Endothelial cell of umbilical vein (primary cell): ENCODE measurements around the gene GABPB1. TPM values are rescaled to one million over a fixed set of nuclear protein-coding genes. Genes with fewer than 3 reads are reported as not detected.

Experiments
- BruUV-seq: library from RNA; stranded (reverse); fragments of 400-500 nt; replicated peaks from 2 replicates; lab custom pipeline; 2021; lab: Mats Ljungman, UMichigan
- CTCF ChIA-PET: fragments of 300-600, 350-600 bp; sonication (Branson Sonifier 250); formaldehyde crosslinking; loops from one replicate; lab custom pipeline; 2021; ENCODE audit warnings: antibody characterized with exemption, inconsistent platforms; lab: Charles Lee
- POLR2A ChIA-PET: fragments of 300-600, 350-600 bp; sonication (Branson Sonifier 250); formaldehyde crosslinking; loops from one replicate; lab custom pipeline; 2021; ENCODE audit warnings: antibody characterized with exemption, inconsistent platforms; lab: Charles Lee
- DNase-seq: peaks from one replicate; pipeline ENCODE4 v3.0.0-alpha.2; 2011; ENCODE audit warnings: low read depth, low spot score
- FAIRE-seq: peaks from 2 replicates; lab custom pipeline; 2011; peaks lifted over from hg19 to GRCh38; lab: Jason Lieb, UNC
- H2AFZ ChIP-seq: 2 replicates; pipeline ENCODE4 v1.6.0; 2012; ENCODE audit warnings: low read depth, low read length, control low read depth, inconsistent platforms
- H3K27ac ChIP-seq: 2 replicates; pipeline ENCODE4 v1.5.1; 2011; ENCODE audit warnings: low read depth, mild to moderate bottlenecking, control low read depth, low read length, moderate library complexity; ENCODE audit not compliant: insufficient read depth
- H3K27me3 ChIP-seq, 2 experiments: 2 replicates each; pipeline versions ENCODE4 v1.6.0 to v1.6.1; 2011; ENCODE audit warnings: low read length in 2 of 2, mixed read lengths in 1 of 2; ENCODE audit not compliant: control insufficient read depth in 2 of 2, insufficient read depth in 2 of 2
- H3K36me3 ChIP-seq, 2 experiments: 2 replicates in 1 of 2; 3 replicates in 1 of 2; pipeline ENCODE4 v1.5.1; 2011; ENCODE audit warnings: low read length in 2 of 2, mild to moderate bottlenecking in 1 of 2, moderate library complexity in 1 of 2; ENCODE audit not compliant: control insufficient read depth in 2 of 2, insufficient read depth in 2 of 2; ENCODE audit errors: extremely low read depth in 1 of 2
- H3K4me1 ChIP-seq: 3 replicates; pipeline ENCODE4 v1.5.1; 2011; ENCODE audit warnings: mild to moderate bottlenecking, low read length; ENCODE audit not compliant: control insufficient read depth, insufficient read depth; ENCODE audit errors: extremely low read depth
- H3K4me2 ChIP-seq: 2 replicates; pipeline ENCODE4 v1.6.1; 2011; ENCODE audit warnings: low read length, control low read depth, mixed read lengths; ENCODE audit not compliant: insufficient read depth
- H3K4me3 ChIP-seq, 3 experiments: fragments of 200-600 bp in 1 of 3; sonication (generic), shearing (Covaris generic) in 1 of 3; replicated peaks in 1 of 3; 2 replicates each; pipeline ENCODE4 v1.5.1; 2011 to 2016; ENCODE audit warnings: control low read depth in 3 of 3, low read length in 3 of 3, mild to moderate bottlenecking in 2 of 3, inconsistent platforms in 1 of 3, low read depth in 1 of 3, moderate library complexity in 1 of 3; ENCODE audit not compliant: insufficient read depth in 1 of 3
- H3K79me2 ChIP-seq: 2 replicates; pipeline ENCODE4 v1.6.0; 2012; ENCODE audit warnings: low read length, inconsistent platforms; ENCODE audit not compliant: control insufficient read depth, insufficient read depth
- H3K9ac ChIP-seq: replicated peaks from 2 replicates; pipeline ENCODE3; 2011; ENCODE audit warnings: low read length, control low read depth; ENCODE audit not compliant: insufficient read depth; ENCODE audit errors: extremely low read depth
- H3K9me1 ChIP-seq: replicated peaks from 3 replicates; pipeline ENCODE4 v1.6.0; 2011; ENCODE audit warnings: mild to moderate bottlenecking, low read length; ENCODE audit not compliant: control insufficient read depth, insufficient read depth; ENCODE audit errors: extremely low read depth
- H3K9me3 ChIP-seq: replicated peaks from 2 replicates; pipeline ENCODE4 v1.5.1; 2012; ENCODE audit warnings: low read length, inconsistent platforms; ENCODE audit not compliant: control insufficient read depth, insufficient read depth
- H4K20me1 ChIP-seq: replicated peaks from 2 replicates; pipeline ENCODE3; 2011; ENCODE audit warnings: mild to moderate bottlenecking, low read length; ENCODE audit not compliant: control insufficient read depth, insufficient read depth; ENCODE audit errors: extremely low read depth
- EZH2 ChIP-seq: IDR thresholded peaks from 2 replicates; pipeline ENCODE4 v1.6.1; 2012; ENCODE audit warnings: borderline replicate concordance, low read depth, mild to moderate bottlenecking, moderate library complexity, low read length, inconsistent platforms; ENCODE audit not compliant: severe bottlenecking
- FOS ChIP-seq: IDR thresholded peaks from 2 replicates; pipeline ENCODE4 v1.6.1; 2011; ENCODE audit warnings: mild to moderate bottlenecking, low read length, moderate library complexity, borderline replicate concordance; ENCODE audit not compliant: insufficient read depth
- GATA2 ChIP-seq: IDR thresholded peaks from 2 replicates; pipeline ENCODE4 v1.7.0; 2011; ENCODE audit warnings: low read depth, mild to moderate bottlenecking, moderate library complexity, mixed read lengths, low read length; ENCODE audit not compliant: insufficient read length, insufficient read depth
- JUN ChIP-seq: IDR thresholded peaks from 2 replicates; pipeline ENCODE4 v1.6.1; 2011; ENCODE audit warnings: borderline replicate concordance, low read depth; ENCODE audit not compliant: insufficient read length, insufficient read depth
- MYC ChIP-seq: IDR thresholded peaks from one replicate; pipeline ENCODE4 v1.6.1; 2011; ENCODE audit warnings: mild to moderate bottlenecking, low read depth, low read length
- POLR2A ChIP-seq: IDR thresholded peaks from 2 replicates; pipeline ENCODE4 v1.6.1; 2012; ENCODE audit warnings: low read depth, mild to moderate bottlenecking, control low read depth, low read length
- POLR2AphosphoS5 ChIP-seq: IDR thresholded peaks from 2 replicates; pipeline ENCODE4 v1.6.1; 2012; ENCODE audit warnings: low read depth, mild to moderate bottlenecking, control low read depth, low read length, moderate library complexity; ENCODE audit not compliant: insufficient read depth
- dilution Hi-C: fragments of 300-500 bp; cut with MboI; formaldehyde crosslinking; loops from one replicate; pipeline ENCODE4 v1.15.0; 2019; ENCODE audit warnings: low sequenced_read_pairs; ENCODE audit not compliant: extremely low pct_ligation_motif_present
- intact Hi-C: fragments of 100-400 bp; cut with micrococcal nuclease; formaldehyde crosslinking; loops from one replicate; pipeline ENCODE4 v1.10.0; 2022
- polyA plus RNA-seq, 4 experiments: library from polyadenylated mRNA; depleted of rRNA in 3 of 4; stranded (reverse) in 3 of 4; unstranded in 1 of 4; fragments of >200 nt; gene quantifications; 2 replicates each; pipeline versions ENCODE4 v1.2.1 to v1.2.3, GENCODE V29; 2011 to 2012; ENCODE audit warnings: missing spikeins in 1 of 4
- small RNA-seq: library from RNA; depleted of rRNA; stranded (forward); fragments of <200 nt; gene quantifications from one replicate; pipeline ENCODE3, GENCODE V24; 2012; ENCODE audit warnings: low replicate concordance, low read depth; ENCODE audit not compliant: insufficient read depth, insufficient read length
- total RNA-seq: library from RNA; stranded (reverse); gene quantifications from 2 replicates; pipeline ENCODE4 v1.2.3, GENCODE V29; 2021
- TF ChIP-seq, protein P1 (sequence below): IDR thresholded peaks from 2 replicates; pipeline ENCODE4 v1.6.1; 2011; ENCODE audit not compliant: insufficient read depth, insufficient read length
- TF ChIP-seq, protein P2 (sequence below), 2 donors: IDR thresholded peaks; 1 replicate in 1 of 2; 2 replicates in 1 of 2; pipeline ENCODE4 v1.5.1; 2011; ENCODE audit warnings: low read length in 2 of 2, mild to moderate bottlenecking in 2 of 2, moderate library complexity in 2 of 2, control low read depth in 1 of 2, inconsistent platforms in 1 of 2, low read depth in 1 of 2; ENCODE audit not compliant: insufficient read depth in 1 of 2; ENCODE audit errors: extremely low read depth in 1 of 2

GABPB1 gene
- total and polyA plus RNA-seq, 2 donors (not counting 3 experiments of a cell fraction or from before 2014, with no cell fraction given): 42.3 to 59.7 TPM

- dilution Hi-C loops (no loop called here), intact Hi-C loops (no loop called here)
- H2AFZ ChIP-seq: no peak overlapping the region
Measured at GRCh38 chr15:50225938-50226337, 129.1 kb downstream of the GABPB1 start.

More at GRCh38 chr15:50225938-50226337, 129.1 kb downstream of the GABPB1 start:
- H3K4me2 ChIP-seq: no peak overlapping the region
- H3K9me1 ChIP-seq: no peaks in the 10 kb centered on the region
- H3K27ac ChIP-seq: no peak overlapping the region
- no peak for DNase-seq
- ChIA-PET POLR2A (no interaction called here), CTCF (no interaction called here)
- no TSS peak for BruUV-seq
- H3K9me3 ChIP-seq: no peaks in the 10 kb centered on the region
- H3K36me3 ChIP-seq: no peaks in the 10 kb centered on the region
- no peaks in the 10 kb centered on the region for H3K79me2 ChIP-seq
- H4K20me1 ChIP-seq: no peaks in the 10 kb centered on the region
- no peaks in the 10 kb centered on the region for H3K4me1 ChIP-seq
- FAIRE-seq: no peak
- TF ChIP-seq EZH2 (no peak), POLR2A (no peak), MYC (no peak), JUN (no peak), POLR2AphosphoS5 (no peak), GATA2 (no peak), FOS (no peak)
- TF ChIP-seq, protein P1, sequence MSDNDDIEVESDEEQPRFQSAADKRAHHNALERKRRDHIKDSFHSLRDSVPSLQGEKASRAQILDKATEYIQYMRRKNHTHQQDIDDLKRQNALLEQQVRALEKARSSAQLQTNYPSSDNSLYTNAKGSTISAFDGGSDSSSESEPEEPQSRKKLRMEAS: no peak
- TF ChIP-seq, protein P2, sequence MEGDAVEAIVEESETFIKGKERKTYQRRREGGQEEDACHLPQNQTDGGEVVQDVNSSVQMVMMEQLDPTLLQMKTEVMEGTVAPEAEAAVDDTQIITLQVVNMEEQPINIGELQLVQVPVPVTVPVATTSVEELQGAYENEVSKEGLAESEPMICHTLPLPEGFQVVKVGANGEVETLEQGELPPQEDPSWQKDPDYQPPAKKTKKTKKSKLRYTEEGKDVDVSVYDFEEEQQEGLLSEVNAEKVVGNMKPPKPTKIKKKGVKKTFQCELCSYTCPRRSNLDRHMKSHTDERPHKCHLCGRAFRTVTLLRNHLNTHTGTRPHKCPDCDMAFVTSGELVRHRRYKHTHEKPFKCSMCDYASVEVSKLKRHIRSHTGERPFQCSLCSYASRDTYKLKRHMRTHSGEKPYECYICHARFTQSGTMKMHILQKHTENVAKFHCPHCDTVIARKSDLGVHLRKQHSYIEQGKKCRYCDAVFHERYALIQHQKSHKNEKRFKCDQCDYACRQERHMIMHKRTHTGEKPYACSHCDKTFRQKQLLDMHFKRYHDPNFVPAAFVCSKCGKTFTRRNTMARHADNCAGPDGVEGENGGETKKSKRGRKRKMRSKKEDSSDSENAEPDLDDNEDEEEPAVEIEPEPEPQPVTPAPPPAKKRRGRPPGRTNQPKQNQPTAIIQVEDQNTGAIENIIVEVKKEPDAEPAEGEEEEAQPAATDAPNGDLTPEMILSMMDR (IDR thresholded peaks at IDR 0.05; ENCODE audit: extremely low read depth in 1 of 2, insufficient read depth in 1 of 2, low read depth in 1 of 2, low read length in 2 of 2): no peak
- H3K9ac ChIP-seq: no peak overlapping the region
- peaks cover 2 to 3% of the 10 kb centered on the region in 2 experiments for H3K27me3 ChIP-seq
- H3K4me3 ChIP-seq: no peak overlapping the region

Small RNA genes lying within 50 kb of the gene (small RNA-seq; reads per million reads assigned to genes)
- gene RNU6-94P: not detected

Other genes with a start within 250 kb of the GABPB1 start
- gene ATP8B4, start 236.0 kb downstream of the GABPB1 start, total RNA-seq: not detected in 2 replicates
- 0.08 TPM in 1 of 2 replicates, not detected in the other for gene ATP8B4, start 236.0 kb downstream of the GABPB1 start, polyA plus RNA-seq
- gene SLC27A2, start 173.0 kb downstream of the GABPB1 start, total RNA-seq: not detected in 2 replicates
- not detected in 2 replicates for gene SLC27A2, start 173.0 kb downstream of the GABPB1 start, polyA plus RNA-seq
- gene HDC, start 89.5 kb downstream of the GABPB1 start, total RNA-seq: not detected in 2 replicates
- not detected in 2 replicates for gene HDC, start 89.5 kb downstream of the GABPB1 start, polyA plus RNA-seq
- gene USP8, start 69.2 kb upstream of the GABPB1 start, total RNA-seq: 44.8 and 47.0 TPM in 2 replicates
- gene USP8, start 69.2 kb upstream of the GABPB1 start, polyA plus RNA-seq: 14.0 and 19.0 TPM in 2 replicates
- gene USP50, start 191.5 kb upstream of the GABPB1 start, total RNA-seq: not detected in 2 replicates
- gene USP50, start 191.5 kb upstream of the GABPB1 start, polyA plus RNA-seq: not detected in 2 replicates